Measurements from ENCODE around the gene ZNF664.

The ZNF664 gene

DNA sequence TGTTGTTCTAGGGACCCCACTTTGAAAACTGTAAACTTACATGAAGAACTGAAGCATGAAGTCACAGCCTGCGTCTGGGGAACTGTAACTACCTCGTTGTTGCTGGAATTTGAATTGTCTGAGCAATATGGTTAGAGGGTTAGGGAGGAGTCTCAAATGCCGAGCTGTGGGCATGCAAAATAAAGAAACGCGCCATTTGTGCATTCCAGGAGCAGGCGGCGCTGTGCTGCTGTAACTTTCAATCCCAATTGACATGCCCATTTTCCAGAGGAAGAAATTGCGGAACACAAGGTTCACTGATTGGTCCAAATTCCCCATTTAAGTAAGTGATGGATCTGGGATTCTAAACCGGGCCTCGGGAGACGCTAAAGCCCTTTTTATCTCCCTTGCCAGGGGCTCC is 61.3 kb downstream of the ZNF664 start:
- no peak for DNase-seq (ENCODE audit: low read depth)

DNA sequence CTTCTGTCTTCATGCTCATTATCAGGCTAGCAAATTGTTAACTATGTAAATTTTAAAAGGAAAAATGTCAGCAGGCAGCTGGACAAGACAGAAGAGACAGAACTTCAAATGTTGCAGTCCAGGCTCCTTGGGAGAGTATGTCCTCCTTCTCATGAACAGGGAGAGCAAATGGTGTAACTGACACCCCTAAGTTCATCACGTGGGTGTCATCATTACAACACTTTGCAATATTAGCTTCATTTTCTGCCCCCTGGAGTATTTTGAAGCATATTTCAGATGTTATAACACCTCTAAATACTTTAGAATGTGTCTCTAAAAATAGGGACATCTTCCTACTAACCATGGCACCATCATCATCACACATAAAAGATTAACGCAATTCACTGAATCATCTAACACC is 62.1 kb downstream of the ZNF664 start:
- DNase-seq (ENCODE audit: low read depth) = no peak

DNA sequence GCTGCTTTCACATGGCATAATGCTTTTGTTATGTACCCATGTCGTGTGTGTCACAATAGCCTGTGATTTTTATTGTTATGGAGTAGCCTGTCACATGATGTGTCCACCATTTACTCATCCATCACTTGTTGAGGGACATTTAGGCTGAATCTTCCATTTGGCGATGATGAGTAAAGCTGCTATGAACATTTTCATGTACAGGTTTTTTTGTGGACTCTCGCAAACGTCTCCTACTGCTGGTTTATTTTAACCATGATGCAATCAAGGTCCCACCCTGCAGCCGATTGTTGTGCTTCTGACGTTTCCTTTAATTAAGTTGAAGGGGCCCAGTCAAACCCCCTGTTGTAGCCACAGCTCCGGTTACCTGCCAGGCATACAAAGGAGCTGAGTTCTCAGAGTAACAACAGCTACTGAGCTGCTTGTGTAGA is 63.2 kb downstream of the ZNF664 start:
- no peak for DNase-seq (ENCODE audit: low read depth)

DNA sequence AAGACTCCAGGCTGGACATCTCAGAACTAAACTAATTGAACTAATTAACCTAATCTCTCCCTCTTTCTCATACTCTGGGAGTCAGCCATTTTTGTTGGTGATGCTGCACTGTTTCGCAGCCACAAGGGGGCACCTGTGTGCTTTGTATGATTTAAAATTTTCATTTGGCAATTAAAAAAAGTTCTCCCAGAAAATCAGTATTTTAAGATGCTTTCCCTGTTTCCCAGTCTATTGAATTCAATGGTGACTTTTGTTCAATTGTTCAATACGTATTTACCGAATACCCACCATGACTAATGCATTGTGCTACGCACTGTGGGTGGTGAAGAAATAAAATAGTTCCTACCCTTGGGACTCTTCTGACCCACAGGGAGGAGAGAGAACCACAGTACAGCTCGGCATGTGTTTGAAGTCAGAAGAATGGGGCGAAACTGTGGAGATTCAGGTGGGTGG is 63.7 kb downstream of the ZNF664 start:
- no peak for DNase-seq (ENCODE audit: low read depth)

DNA sequence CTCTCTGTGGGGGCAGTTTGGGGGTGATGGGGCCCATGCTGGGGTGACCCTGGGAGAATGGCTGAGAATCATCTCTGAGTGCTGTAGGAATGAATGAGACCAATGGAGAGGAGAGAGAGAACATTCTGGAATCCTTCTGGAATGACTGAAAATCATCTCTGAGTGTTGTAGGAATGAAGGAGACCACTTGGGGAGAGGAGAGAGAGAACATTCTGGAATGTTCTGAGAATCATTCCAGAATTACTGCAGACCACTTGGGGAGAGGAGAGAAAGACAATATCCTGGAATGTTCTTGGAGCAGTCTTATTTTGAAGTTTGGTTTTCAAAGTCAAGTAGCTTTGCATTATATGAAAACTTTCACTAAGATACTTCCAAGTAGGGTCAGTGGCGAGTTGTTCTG is 64.3 kb downstream of the ZNF664 start:
- no peak for DNase-seq (ENCODE audit: low read depth)

DNA sequence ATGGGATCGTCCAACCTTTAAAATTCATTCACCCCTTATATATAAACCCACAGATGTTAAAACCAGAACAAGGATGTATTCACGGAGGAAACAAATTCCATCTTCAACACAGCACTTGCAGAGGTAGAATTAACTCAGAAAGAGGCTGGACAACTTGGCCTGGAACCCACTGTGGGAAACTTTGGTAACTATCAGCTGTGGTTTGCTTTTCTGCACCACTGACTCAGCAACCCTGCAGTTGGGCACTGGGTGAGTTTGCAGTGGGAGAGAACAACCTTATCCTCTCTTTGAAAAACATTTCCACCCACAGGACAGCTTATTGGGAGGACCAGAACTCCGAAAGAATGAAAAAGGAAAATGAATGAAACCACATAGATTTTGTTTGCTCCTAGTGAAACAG is 66.3 kb downstream of the ZNF664 start:
- DNase-seq (ENCODE audit: low read depth) = no peak

DNA sequence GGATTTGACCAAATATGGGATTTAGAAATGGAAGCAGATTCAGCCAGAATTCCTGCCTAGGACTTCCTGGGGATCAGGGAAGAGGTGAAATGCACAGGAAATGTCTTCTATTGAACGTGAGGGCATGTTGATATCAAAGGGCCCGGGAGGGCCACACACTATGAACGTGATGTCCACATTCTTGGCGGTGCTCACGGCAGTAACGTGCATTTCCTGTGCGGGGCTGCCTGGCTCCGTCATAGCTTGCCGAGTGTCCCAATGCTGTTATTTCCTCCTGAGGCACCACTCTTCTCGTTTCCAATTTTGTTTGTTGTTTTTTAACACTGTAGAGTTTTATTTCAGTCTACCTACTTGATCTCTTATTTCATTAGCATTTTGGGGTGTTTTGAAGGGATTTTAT is 67.3 kb downstream of the ZNF664 start:
- DNase-seq (ENCODE audit: low read depth) = no peak

DNA sequence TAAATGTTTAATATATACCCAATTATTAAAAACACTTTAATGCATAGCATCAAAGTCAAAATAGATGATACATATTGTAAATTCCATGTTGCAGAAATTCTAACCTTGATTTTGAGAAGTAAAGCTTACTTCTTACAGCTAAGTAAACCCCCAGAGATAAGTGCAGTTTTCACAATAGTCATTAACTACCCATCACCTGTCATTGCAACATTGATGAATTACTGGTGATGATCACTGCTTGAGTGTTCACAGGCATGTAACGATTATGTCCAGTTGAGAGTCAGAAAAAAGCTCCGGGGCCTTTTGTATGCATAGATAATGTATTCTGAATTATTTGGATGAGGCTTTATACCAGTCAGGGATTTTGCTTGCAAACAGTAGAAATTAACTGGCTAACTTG is 67.7 kb downstream of the ZNF664 start:
- no peak for DNase-seq (ENCODE audit: low read depth)

DNA sequence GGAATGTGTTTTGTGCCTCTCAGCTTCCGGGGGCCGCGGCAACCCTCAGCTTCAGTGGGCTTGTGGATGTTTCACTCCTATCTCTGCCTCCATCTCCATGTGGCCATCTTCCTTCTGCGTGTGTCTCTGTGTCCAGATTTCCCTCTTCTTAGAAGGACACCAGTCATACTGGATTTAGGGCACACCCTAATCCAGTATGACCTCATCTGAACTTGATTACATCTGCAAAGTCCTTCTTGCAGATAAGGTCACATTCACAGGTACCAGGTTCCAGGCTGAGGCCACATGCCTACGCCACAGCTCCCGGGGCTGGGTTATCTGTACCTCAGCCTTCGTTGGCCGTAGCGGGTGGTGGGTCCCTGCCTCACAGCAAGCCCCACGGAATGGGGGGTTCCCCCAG is 68.9 kb downstream of the ZNF664 start:
- no peak for DNase-seq (ENCODE audit: low read depth)

DNA sequence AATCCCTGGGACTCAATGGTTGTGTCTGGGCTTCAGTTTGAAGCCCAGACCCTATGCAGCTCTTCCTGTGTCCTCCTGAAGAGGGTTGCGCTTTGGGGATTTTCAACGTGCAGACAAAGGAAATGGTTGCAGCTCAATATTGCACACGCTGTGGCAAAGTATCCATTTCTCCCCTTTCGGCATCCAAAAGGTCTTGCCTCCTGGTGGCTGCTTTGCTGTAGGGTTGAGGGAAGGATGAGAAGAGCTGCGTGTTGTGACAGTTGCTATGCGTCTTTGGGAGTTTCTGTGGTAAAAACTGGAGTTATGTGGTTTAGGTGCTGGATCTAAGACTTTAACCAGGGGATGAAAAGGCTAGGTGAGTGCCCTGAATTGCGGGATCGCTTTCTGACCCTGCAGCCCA is 71.0 kb downstream of the ZNF664 start:
- DNase-seq (ENCODE audit: low read depth) = no peak

DNA sequence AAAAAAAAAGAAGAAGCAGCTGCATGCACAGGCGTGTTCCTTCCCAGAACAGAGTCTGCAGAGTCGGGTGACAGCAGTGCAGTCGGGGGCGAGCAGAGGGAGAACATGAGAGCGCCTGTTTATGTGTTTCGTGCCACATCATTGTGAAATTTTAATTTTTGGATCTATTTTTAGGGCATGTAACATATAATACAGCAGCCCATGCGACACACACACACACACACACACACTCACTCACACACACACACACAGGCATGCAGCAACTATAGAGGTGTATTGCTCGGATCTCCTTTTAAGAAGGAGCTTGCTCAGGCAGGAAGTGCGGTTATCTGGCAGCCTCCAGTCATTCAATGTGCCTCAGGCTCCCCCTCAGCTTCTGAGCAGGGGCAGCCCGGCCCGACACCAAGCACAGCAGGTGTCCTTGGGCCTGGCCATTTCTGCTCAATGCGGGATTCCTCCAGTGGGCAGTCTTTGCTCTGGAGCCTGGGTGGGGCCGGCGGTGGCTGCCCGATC is 71.8 kb downstream of the ZNF664 start:
- DNase-seq (ENCODE audit: low read depth) = no peak

DNA sequence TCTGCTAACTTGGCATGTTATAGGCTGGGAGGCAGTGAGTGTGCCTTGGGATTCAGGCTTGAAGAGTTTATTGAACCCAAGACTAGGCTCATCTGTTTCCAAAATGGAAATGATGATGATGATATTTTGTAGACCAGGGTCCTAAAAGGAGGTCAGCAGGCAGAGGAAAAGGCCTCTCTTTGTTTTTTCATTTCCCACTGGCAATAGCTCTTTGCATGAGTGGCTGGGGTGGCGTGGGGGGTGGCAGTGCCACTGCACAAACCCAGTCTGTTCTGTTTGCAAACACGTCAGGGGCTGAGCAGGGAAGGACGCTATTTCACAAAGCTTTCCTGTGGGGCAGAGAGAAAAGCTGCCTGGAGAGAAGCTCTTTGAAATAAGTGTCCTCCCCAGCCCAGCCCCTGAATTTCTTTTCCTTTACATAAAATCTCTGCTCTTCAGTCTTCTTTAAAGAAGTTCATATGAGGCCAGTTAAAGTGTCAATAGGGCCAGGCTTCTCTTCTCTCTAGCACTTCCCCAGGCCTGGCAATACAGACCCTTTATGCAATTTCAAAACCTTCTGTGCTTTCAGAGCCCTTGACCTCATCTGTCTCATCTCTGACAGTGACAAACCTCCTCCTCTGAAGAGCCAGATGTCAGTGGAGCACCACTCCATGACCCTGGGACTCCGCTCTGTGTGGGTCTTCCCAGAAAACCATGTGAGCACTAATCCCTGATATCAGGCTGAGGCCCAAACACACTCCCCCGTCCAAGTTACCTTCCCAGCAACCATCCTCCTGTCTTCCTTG is 72.8 kb downstream of the ZNF664 start:
- DNase-seq (ENCODE audit: low read depth) = no peak

DNA sequence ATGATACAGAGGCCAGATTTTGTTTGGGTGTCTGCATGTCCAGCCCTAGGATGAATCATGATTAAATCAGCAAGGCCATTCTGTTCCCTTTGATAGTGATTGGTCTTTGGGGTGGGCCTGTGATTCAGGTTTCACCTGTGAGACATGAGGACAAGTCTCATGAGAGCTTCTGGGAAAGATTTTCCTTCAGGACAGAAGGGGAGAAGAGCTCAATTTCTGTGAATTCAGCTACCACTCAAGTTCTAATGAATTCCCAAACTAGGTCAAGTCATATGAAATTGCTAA is 73.4 kb downstream of the ZNF664 start:
- no peak for DNase-seq (ENCODE audit: low read depth)

DNA sequence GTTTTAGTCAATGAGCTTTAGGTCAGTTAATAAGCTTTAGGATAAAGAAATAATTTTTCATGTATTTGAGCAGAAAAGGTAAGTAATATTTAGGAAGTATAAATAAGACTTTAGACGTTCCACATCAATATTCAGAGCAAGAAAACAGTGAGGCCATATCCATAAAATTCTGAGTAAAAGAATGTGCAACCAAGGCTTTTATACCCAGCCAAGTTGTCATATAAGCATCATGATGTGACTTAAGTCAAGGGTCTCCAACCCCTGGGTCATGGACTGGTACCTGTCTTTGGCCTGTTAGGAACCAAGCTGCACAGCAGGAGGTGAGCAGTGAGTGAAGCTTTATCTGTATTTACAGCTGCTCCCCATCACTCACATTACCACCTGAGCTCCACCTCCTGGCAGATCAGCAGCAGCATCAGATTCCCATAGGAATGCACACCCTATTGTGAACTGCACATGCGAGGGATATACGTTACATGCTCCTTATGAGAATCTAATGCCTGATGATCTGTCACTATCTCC is 74.1 kb downstream of the ZNF664 start:
- no peak for DNase-seq (ENCODE audit: low read depth)

DNA sequence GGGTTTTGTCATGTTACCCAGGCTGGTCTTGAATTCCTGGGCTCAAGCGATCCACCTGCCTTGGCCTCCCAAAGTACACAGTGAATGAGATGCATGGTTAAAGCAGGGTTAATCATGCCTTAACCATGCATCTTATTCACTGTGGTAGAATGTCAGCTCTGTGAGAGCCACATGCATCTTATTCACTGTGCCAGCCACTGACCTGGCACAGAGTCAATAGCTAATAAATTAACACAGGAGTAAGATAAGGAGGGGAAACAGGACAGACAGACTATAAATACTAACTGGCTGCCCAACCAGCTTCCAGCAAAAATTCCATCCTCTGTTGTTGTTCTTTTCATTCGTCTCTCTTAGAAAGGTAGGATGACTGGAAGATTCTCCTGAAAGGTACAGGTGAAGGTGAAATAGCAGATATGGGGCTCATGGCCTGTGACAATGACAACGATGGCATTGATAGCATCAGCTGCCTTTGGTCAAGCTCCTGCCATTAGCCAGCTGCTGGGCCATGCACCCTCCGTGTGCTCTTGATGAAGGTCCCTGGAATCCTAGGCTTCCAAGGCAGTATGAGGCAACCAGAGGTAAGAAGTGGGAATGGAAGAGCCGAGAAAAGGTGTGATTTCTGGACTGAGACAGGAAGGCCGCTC is 76.6 kb downstream of the ZNF664 start:
- DNase-seq (ENCODE audit: low read depth) = no peak

DNA sequence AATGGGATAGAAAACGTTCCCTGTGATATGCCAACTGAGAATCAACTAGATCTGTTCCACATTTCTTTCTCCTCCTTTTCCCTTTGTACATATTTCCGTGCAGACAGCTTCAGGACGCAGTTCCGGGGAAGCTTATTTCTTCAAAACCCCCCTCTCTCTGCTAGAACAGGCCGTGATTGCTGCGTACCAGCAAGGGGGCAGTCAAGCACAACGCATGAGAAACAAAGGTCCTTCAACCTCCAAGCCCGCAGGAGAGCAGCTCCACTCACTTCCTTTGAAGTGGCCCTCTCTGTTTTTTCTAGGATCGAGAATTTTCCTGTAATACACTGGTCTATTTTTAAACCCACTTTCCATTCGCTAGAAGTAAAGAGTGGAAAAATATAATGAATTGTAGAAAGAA is 80.8 kb downstream of the ZNF664 start:
- no peak for DNase-seq (ENCODE audit: low read depth)

DNA sequence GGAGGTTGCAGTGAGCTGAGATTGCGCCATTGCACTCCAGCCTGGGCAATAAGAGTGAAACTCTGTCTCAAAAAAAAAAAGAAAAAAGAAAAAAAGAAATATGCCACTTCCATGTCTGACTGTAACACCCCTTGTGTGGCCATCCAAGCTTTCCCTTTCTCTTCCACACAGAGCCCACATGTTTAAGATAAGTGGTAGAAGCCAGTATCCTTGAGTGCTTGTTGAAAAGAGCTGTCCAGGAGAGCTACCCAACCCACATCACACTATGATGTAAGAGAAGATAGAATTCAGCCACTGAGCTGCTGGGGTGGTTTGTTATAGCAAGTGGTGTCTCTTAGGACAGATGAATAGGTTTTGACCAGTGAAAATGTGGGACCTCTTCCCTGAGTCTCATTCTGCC is 82.1 kb downstream of the ZNF664 start:
- DNase-seq (ENCODE audit: low read depth) = no peak

DNA sequence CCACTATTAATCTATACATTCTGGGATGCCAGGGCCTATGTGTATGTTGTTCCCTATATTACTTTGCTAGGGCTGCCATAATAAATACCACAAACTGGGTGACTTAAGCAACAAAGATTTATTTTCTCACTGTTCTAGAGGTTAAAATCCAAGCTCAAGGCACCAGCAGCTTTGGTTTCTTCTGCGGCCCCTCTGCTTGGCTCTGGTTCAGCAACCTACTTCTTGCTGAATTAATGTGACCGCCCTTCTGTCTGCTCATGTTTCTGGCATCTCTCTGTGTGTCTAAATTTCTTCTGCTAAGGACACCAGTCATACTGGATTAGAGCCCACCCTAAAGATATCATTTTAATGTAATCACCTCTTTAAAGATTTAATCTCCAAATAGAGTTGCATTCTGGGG is 84.7 kb downstream of the ZNF664 start:
- no peak for DNase-seq (ENCODE audit: low read depth)

DNA sequence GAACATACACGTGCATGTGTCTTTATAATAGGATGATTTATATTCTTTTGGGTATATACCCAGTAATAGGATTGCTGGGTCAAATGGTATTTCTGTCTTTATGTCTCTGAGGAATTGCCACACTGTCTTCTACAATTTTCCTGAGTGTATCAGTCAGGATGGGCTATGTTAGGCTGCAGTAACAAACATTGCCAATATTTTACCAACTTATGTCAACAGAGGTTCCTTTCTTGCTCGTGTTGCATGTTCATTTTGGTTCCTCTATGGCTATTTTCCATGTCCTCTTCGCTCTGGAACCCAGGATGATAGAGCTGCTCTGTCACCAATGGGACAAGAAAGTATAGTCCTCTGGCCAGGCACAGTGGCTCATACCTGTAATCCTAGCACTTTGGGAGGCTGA is 86.7 kb downstream of the ZNF664 start:
- DNase-seq (ENCODE audit: low read depth) = no peak

All from T-helper 22 cell (primary cell).